ENCODE measurements around the gene CCDC33.

DNA sequence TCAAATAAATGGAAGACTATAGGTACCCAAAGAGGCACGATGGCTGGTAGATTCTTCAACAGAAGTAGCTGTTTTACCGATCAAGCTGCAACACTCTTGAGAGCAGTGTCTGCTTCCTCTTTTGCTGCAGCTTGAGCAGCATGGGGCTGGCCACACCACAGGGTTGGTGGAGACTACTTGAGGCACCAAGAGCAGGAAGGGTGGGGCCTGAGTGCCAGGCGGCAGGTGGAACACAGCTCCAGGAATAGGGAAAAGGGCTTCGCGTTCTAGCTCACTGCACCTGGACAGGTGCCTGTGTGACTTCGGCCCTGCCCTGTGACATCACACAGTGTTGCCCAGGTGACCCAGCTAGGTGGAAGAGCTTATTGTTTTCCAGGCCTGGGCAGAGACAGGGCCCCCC is at the start of gene CCDC33:
- TF ChIP-seq, protein P1, sequence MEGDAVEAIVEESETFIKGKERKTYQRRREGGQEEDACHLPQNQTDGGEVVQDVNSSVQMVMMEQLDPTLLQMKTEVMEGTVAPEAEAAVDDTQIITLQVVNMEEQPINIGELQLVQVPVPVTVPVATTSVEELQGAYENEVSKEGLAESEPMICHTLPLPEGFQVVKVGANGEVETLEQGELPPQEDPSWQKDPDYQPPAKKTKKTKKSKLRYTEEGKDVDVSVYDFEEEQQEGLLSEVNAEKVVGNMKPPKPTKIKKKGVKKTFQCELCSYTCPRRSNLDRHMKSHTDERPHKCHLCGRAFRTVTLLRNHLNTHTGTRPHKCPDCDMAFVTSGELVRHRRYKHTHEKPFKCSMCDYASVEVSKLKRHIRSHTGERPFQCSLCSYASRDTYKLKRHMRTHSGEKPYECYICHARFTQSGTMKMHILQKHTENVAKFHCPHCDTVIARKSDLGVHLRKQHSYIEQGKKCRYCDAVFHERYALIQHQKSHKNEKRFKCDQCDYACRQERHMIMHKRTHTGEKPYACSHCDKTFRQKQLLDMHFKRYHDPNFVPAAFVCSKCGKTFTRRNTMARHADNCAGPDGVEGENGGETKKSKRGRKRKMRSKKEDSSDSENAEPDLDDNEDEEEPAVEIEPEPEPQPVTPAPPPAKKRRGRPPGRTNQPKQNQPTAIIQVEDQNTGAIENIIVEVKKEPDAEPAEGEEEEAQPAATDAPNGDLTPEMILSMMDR (IDR thresholded peaks at IDR 0.05) = no peak
- no peak for TF ChIP-seq EP300 (IDR thresholded peaks at IDR 0.05)
